ENCODE data around the gene S100A16. TPM values are rescaled to one million over a fixed set of nuclear protein-coding genes. Genes with fewer than 3 reads are reported as not detected.
"Not testable (repeated sequence)": the region's sequence is repeated elsewhere in the genome, so short reads cannot be mapped to it uniquely, and the experiment has no call there.

The S100A16 gene
- polyA plus RNA-seq, 3 donors: 91.9 to 107 (median 106) TPM

GRCh38 chr1:153577624-153578051 is 35.3 kb downstream of the S100A16 start:
- DNase-seq (ENCODE audit: extremely low read depth in 1 of 11, low read depth in 9 of 11, low spot score in 4 of 11): no peak

GRCh38 chr1:153577138-153577537 is 35.8 kb downstream of the S100A16 start:
- no peak for DNase-seq (ENCODE audit: extremely low read depth in 1 of 11, low read depth in 9 of 11, low spot score in 4 of 11)

GRCh38 chr1:153575497-153575896 is 37.4 kb downstream of the S100A16 start:
- not testable (repeated sequence) for DNase-seq (ENCODE audit: extremely low read depth in 1 of 11, low read depth in 9 of 11, low spot score in 4 of 11)

- DNase-seq (ENCODE audit: extremely low read depth in 1 of 11, low read depth in 9 of 11, low spot score in 4 of 11): not testable (repeated sequence)
These were observed 37.9 kb downstream of the S100A16 start for GRCh38 chr1:153575081-153575491.

- no peak for DNase-seq (ENCODE audit: extremely low read depth in 1 of 11, low read depth in 9 of 11, low spot score in 4 of 11)
These were observed 39.6 kb downstream of the S100A16 start for GRCh38 chr1:153573351-153573750.

- DNase-seq (ENCODE audit: extremely low read depth in 1 of 11, low read depth in 9 of 11, low spot score in 4 of 11): peak in 2 of 11 donors; percentile 69 to 72
These were observed 40.3 kb downstream of the S100A16 start for GRCh38 chr1:153572569-153573015.

GRCh38 chr1:153571706-153572105 is 41.2 kb downstream of the S100A16 start:
- no peak for DNase-seq (ENCODE audit: extremely low read depth in 1 of 11, low read depth in 9 of 11, low spot score in 4 of 11)

- no peak for DNase-seq (ENCODE audit: extremely low read depth in 1 of 11, low read depth in 9 of 11, low spot score in 4 of 11)
These were observed 42.1 kb downstream of the S100A16 start for GRCh38 chr1:153570874-153571273.

GRCh38 chr1:153569465-153569864 is 43.5 kb downstream of the S100A16 start:
- no peak for DNase-seq (ENCODE audit: extremely low read depth in 1 of 11, low read depth in 9 of 11, low spot score in 4 of 11)

GRCh38 chr1:153568367-153569099 is 44.4 kb downstream of the S100A16 start:
- DNase-seq (ENCODE audit: extremely low read depth in 1 of 11, low read depth in 9 of 11, low spot score in 4 of 11): peak in 10 of 11 donors; percentile 71 to 86 (median 82)

- DNase-seq (ENCODE audit: extremely low read depth in 1 of 11, low read depth in 9 of 11, low spot score in 4 of 11): no peak
These were observed 45.1 kb downstream of the S100A16 start for GRCh38 chr1:153567621-153568366.

- DNase-seq (ENCODE audit: extremely low read depth in 1 of 11, low read depth in 9 of 11, low spot score in 4 of 11): peak in 4 of 11 donors; percentile 46 to 77 (median 70)
These were observed 46.2 kb downstream of the S100A16 start for GRCh38 chr1:153566414-153567371.

GRCh38 chr1:153565529-153566374 is 47.2 kb downstream of the S100A16 start, which contains the start of gene S100A2:
Gene S100A2, minus strand, starts transcription at chr1:153565844. Its CDS starts 1,967 bp downstream, at chr1:153563877.
- DNase-seq (ENCODE audit: extremely low read depth in 1 of 11, low read depth in 9 of 11, low spot score in 4 of 11): no peak

GRCh38 chr1:153563991-153564390 is 48.9 kb downstream of the S100A16 start:
- no peak for DNase-seq (ENCODE audit: extremely low read depth in 1 of 11, low read depth in 9 of 11, low spot score in 4 of 11)

GRCh38 chr1:153563483-153563901 is 49.4 kb downstream of the S100A16 start:
- DNase-seq (ENCODE audit: extremely low read depth in 1 of 11, low read depth in 9 of 11, low spot score in 4 of 11): peak in 1 of 11 donors; percentile 55

GRCh38 chr1:153562021-153562420 is 50.9 kb downstream of the S100A16 start:
- not testable (repeated sequence) for DNase-seq (ENCODE audit: extremely low read depth in 1 of 11, low read depth in 9 of 11, low spot score in 4 of 11)

GRCh38 chr1:153561466-153561985 is 51.4 kb downstream of the S100A16 start:
- DNase-seq (ENCODE audit: extremely low read depth in 1 of 11, low read depth in 9 of 11, low spot score in 4 of 11): no peak
